Liver (tissue), 9 donors: ENCODE measurements around the gene TTBK1. TPM values are rescaled to one million over a fixed set of nuclear protein-coding genes. Genes with fewer than 3 reads are reported as not detected.

Source experiments
- DNase-seq: peaks from one replicate; pipeline ENCODE4 v3.0.0-alpha.2; 2017; ENCODE audit warnings: low spot score
- H3K27ac ChIP-seq, 2 donors: one replicate each; pipeline ENCODE4 v1.7.0; 2013; ENCODE audit warnings: inconsistent platforms in 2 of 2, low read length in 2 of 2, control low read depth in 1 of 2, low read depth in 1 of 2, mild to moderate bottlenecking in 1 of 2
- H3K27me3 ChIP-seq, 4 donors: one replicate each; pipeline versions ENCODE4 v1.6.1 to v1.7.0; 2013; ENCODE audit warnings: low read length in 3 of 4, inconsistent platforms in 1 of 4, mild to moderate bottlenecking in 1 of 4, moderate library complexity in 1 of 4; ENCODE audit not compliant: control insufficient read depth in 4 of 4, insufficient read depth in 4 of 4
- H3K36me3 ChIP-seq, 4 donors: one replicate each; pipeline versions ENCODE4 v1.6.1 to v1.7.0; 2013; ENCODE audit warnings: low read length in 3 of 4, mild to moderate bottlenecking in 3 of 4, low read depth in 1 of 4, moderate library complexity in 1 of 4; ENCODE audit not compliant: control insufficient read depth in 4 of 4, insufficient read depth in 3 of 4
- H3K4me1 ChIP-seq, 4 donors: one replicate each; pipeline versions ENCODE4 v1.6.1 to v1.7.0; 2013; ENCODE audit warnings: low read length in 3 of 4, mild to moderate bottlenecking in 3 of 4, moderate library complexity in 1 of 4; ENCODE audit not compliant: control insufficient read depth in 4 of 4, insufficient read depth in 4 of 4
- H3K4me3 ChIP-seq, 3 donors: one replicate each; pipeline versions ENCODE4 v1.6.1 to v1.7.0; 2013; ENCODE audit warnings: low read length in 3 of 3, control low read depth in 1 of 3, low read depth in 1 of 3, mild to moderate bottlenecking in 1 of 3
- H3K9ac ChIP-seq, 2 donors: one replicate each; pipeline ENCODE4 v1.7.0; 2013; ENCODE audit warnings: low read length in 2 of 2, mild to moderate bottlenecking in 2 of 2, moderate library complexity in 2 of 2, control low read depth in 1 of 2, low read depth in 1 of 2
- H3K9me3 ChIP-seq, 4 donors: one replicate each; pipeline versions ENCODE4 v1.6.1 to v1.7.0; 2013; ENCODE audit warnings: low read length in 3 of 4; ENCODE audit not compliant: control insufficient read depth in 4 of 4
- ATF3 ChIP-seq: IDR thresholded peaks from 2 replicates; pipeline ENCODE4 v1.6.1; 2016; ENCODE audit warnings: antibody characterized with exemption
- CTCF ChIP-seq: fragments of 150-350 bp; IDR thresholded peaks from 2 replicates; pipeline ENCODE4 v1.5.1; 2017; ENCODE audit warnings: improper control_type of control experiment, low read depth, low read length; ENCODE audit not compliant: missing input control
- EGR1 ChIP-seq, 2 donors: IDR thresholded peaks; 2 replicates each; pipeline ENCODE4 v1.6.1; 2016 to 2018; ENCODE audit warnings: antibody characterized with exemption in 2 of 2, low read depth in 2 of 2
- FOXA1 ChIP-seq: IDR thresholded peaks from 2 replicates; pipeline ENCODE4 v1.6.1; 2016; ENCODE audit warnings: antibody characterized with exemption
- FOXA2 ChIP-seq: IDR thresholded peaks from 2 replicates; pipeline ENCODE4 v1.6.1; 2016; ENCODE audit warnings: antibody characterized with exemption
- HNF4A ChIP-seq, 2 donors: conservative IDR thresholded peaks; 2 replicates each; pipeline ENCODE4 v1.6.1; 2016; ENCODE audit warnings: antibody characterized with exemption in 2 of 2, mild to moderate bottlenecking in 2 of 2
- HNF4G ChIP-seq: IDR thresholded peaks from 2 replicates; pipeline ENCODE4 v1.6.1; 2016; ENCODE audit warnings: antibody characterized with exemption
- JUND ChIP-seq, 2 donors: IDR thresholded peaks; 2 replicates each; pipeline ENCODE4 v1.6.1; 2016; ENCODE audit warnings: antibody characterized with exemption in 2 of 2
- MAX ChIP-seq: IDR thresholded peaks from 2 replicates; pipeline ENCODE4 v1.6.1; 2016; ENCODE audit warnings: antibody characterized with exemption
- NR2F2 ChIP-seq: IDR thresholded peaks from 2 replicates; pipeline ENCODE4 v1.6.1; 2016; ENCODE audit warnings: antibody characterized with exemption
- RAD21 ChIP-seq, 2 donors: IDR thresholded peaks; 2 replicates each; pipeline ENCODE4 v1.6.1; 2016; ENCODE audit warnings: antibody characterized with exemption in 2 of 2, mild to moderate bottlenecking in 2 of 2
- REST ChIP-seq: IDR thresholded peaks from 2 replicates; pipeline ENCODE4 v1.6.1; 2016; ENCODE audit warnings: antibody characterized with exemption, mild to moderate bottlenecking
- RXRA ChIP-seq, 2 donors: IDR thresholded peaks; 2 replicates each; pipeline ENCODE4 v1.6.1; 2017 to 2018; ENCODE audit warnings: antibody characterized with exemption in 2 of 2, mild to moderate bottlenecking in 1 of 2
- SP1 ChIP-seq: IDR thresholded peaks from 2 replicates; pipeline ENCODE4 v1.6.1; 2018; ENCODE audit warnings: antibody characterized with exemption, mild to moderate bottlenecking
- TAF1 ChIP-seq: conservative IDR thresholded peaks from 2 replicates; pipeline ENCODE4 v1.6.1; 2016; ENCODE audit warnings: antibody characterized with exemption, mild to moderate bottlenecking
- YY1 ChIP-seq: IDR thresholded peaks from 2 replicates; pipeline ENCODE4 v1.6.1; 2016; ENCODE audit warnings: antibody characterized with exemption, mild to moderate bottlenecking
- ZBTB33 ChIP-seq: IDR thresholded peaks from 2 replicates; pipeline ENCODE4 v1.6.1; 2016; ENCODE audit warnings: antibody characterized with exemption
- WGBS: extraction: QIAGEN DNeasy Blood & Tissue Kit; methylation state at CpG from one replicate; pipeline ENCODE4 v1.1.7; 2013; 5-methylcytosine and 5-hydroxymethylcytosine counted together
- polyA plus RNA-seq, 2 donors: library from polyadenylated mRNA; stranded (reverse) in 1 of 2; unstranded in 1 of 2; fragments of 200-250 nt in 1 of 2; fragments of >200 nt in 1 of 2; fragmentation: Nextera tagmentation in 1 of 2; extraction: Ambion mirVana in 1 of 2; gene quantifications; one replicate each; pipeline versions ENCODE4 v1.2.1 to v1.2.3, GENCODE V29; 2013 to 2015
- total RNA-seq, 2 donors: library from RNA; depleted of rRNA; stranded (reverse); fragments of >200 nt; gene quantifications; one replicate each; pipeline ENCODE4 v1.2.3, GENCODE V29; 2014
- donor health status: healthy.
- donor health status: healthy.
- donor health status: healthy.
- donor health status: healthy.
- donor health status: healthy.

Gene TTBK1
- total RNA-seq (1 to 10 TPM in 1 of 2 donors, under 1 TPM in 1; 0.14 to 1.2 TPM), polyA plus RNA-seq (under 1 TPM; 0.18 to 0.70 TPM)

- H3K9ac ChIP-seq = no peak within 1 kb of the TSS
- DNase-seq = no peak
- no peaks in the 10 kb centered on the region for H3K36me3 ChIP-seq
- no peaks in the 10 kb centered on the region for H3K9me3 ChIP-seq
- H3K27me3 ChIP-seq = peaks cover 0 to 14% (median 5%) of the 10 kb centered on the region in 4 donors
- no peak within 1 kb of the TSS for H3K27ac ChIP-seq
- peaks cover 2 to 12% (median 9%) of the 10 kb centered on the region in 4 donors for H3K4me1 ChIP-seq
- 13% methylated on average over 47 of the region's 47 CpGs for WGBS
- no peak for TF ChIP-seq NR2F2
- TF ChIP-seq TAF1 = no peak
- no peak within 1 kb of the TSS for H3K4me3 ChIP-seq
These were observed at the start of gene TTBK1 for GRCh38 chr6:43242908-43243663. Gene TTBK1 (plus strand): TSS chr6:43243481. CDS start chr6:43246661, 3,180 bp downstream.

GRCh38 chr6:43193929-43194328, 49.4 kb upstream of the TTBK1 start:
- Histone ChIP-seq H3K9me3 (no peaks in the 10 kb centered on the region), H3K27ac (no peak overlapping the region), H3K9ac (no peak overlapping the region), H3K4me3 (no peak overlapping the region), H3K4me1 (no peaks in the 10 kb centered on the region), H3K36me3 (peaks cover 8 to 32% (median 19%) of the 10 kb centered on the region in 4 donors), H3K27me3 (no peaks in the 10 kb centered on the region)
- no peak for TF ChIP-seq REST
- no peak for TF ChIP-seq YY1
- WGBS = 95% methylated on average over 5 of the region's 5 CpGs
- DNase-seq = no peak

GRCh38 chr6:43196337-43196736, 46.9 kb upstream of the TTBK1 start:
- Histone ChIP-seq H3K27ac (no peak overlapping the region), H3K9ac (no peak overlapping the region), H3K36me3 (peaks cover 8 to 51% (median 29%) of the 10 kb centered on the region in 4 donors), H3K9me3 (no peaks in the 10 kb centered on the region), H3K4me3 (no peak overlapping the region), H3K4me1 (no peaks in the 10 kb centered on the region), H3K27me3 (no peaks in the 10 kb centered on the region)
- WGBS = 84% methylated on average over 5 of the region's 5 CpGs
- DNase-seq = no peak
- TF ChIP-seq NR2F2 (no peak), FOXA2 (no peak), HNF4G (no peak), MAX (no peak), TAF1 (no peak), YY1 (no peak), EGR1 (IDR thresholded peaks at IDR 0.05; ENCODE audit: low read depth in 2 of 2) (no peak), ZBTB33 (no peak), ATF3 (no peak), JUND (IDR thresholded peaks at IDR 0.05) (no peak), RAD21 (IDR thresholded peaks at IDR 0.05) (no peak), SP1 (no peak), CTCF (no peak), FOXA1 (no peak), RXRA (IDR thresholded peaks at IDR 0.05) (no peak), HNF4A (conservative IDR thresholded peaks at IDR 0.05) (no peak)
